Measurements from ENCODE around the gene SLC22A23.

DNA sequence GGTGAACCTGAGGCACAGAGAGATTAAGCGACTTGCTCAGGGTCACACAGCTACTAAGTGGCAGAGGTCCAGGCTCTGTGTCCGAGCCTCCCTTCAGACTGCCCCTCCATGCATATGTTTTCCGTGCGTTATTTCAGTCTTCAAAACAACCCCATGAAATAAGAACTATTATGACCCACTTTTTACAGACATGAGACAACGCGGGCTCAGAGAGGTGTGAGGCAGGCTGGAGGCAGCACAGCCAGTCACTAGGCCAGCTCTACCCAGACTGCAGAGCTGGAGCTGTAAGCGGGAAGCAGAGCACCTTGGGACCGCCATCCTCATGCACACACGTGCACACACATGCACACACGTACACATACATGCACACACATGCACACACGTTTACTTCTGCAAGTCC lies 135.8 kb downstream of the SLC22A23 start:
- TF ChIP-seq REPIN1 (tag by site-specific recombination; IDR thresholded peaks at IDR 0.05; ENCODE audit: low read depth) (no peak), ZSCAN16 (tag by site-specific recombination; IDR thresholded peaks at IDR 0.05) (no peak), ZNF707 (tag by site-specific recombination; IDR thresholded peaks at IDR 0.05) (no peak), CTCF (tag by site-specific recombination; IDR thresholded peaks at IDR 0.05) (no peak)
